ENCODE results near the gene TTC21B. TPM values are rescaled to one million over a fixed set of nuclear protein-coding genes. Genes with fewer than 3 reads are reported as not detected.

TTC21B gene
- polyA plus RNA-seq, 3 donors: 3.1 to 6.7 (median 3.8) TPM

- no peak overlapping the region for H3K4me3 Mint-ChIP-seq
- Histone ChIP-seq H3K9ac (ENCODE audit: insufficient read depth, low read length, poor library complexity, severe bottlenecking) (no peak overlapping the region), H3K36me3 (replicated peaks in 1 of 2; ENCODE audit: control insufficient read depth in 1 of 2, insufficient read depth in 2 of 2, low read length in 2 of 2) (no peaks in the 10 kb centered on the region), H3K79me2 (ENCODE audit: insufficient read depth, low read length) (no peaks in the 10 kb centered on the region), H2AFZ (ENCODE audit: insufficient read depth, low read depth, low read length, poor library complexity, severe bottlenecking) (no peak overlapping the region), H4K20me1 (ENCODE audit: insufficient read depth, low read length) (no peaks in the 10 kb centered on the region), H3K27me3 (ENCODE audit: control insufficient read depth in 2 of 2, insufficient read depth in 2 of 2, low read length in 2 of 2) (no peaks in the 10 kb centered on the region), H3K4me3 (replicated peaks in 1 of 3; ENCODE audit: low read depth in 2 of 3, low read length in 3 of 3) (no peak overlapping the region), H3K27ac (ENCODE audit: low read depth in 1 of 2, low read length in 2 of 2) (no peak overlapping the region), H3K4me1 (ENCODE audit: control insufficient read depth in 1 of 2, insufficient read depth in 2 of 2, low read length in 2 of 2) (no peaks in the 10 kb centered on the region), H3K4me2 (replicated peaks; ENCODE audit: extremely low read depth, low read length, poor library complexity, severe bottlenecking) (no peak overlapping the region), H3K9me3 (replicated peaks in 1 of 2; ENCODE audit: control insufficient read depth in 1 of 2, insufficient read depth in 1 of 2, low read length in 2 of 2) (no peaks in the 10 kb centered on the region)
- no peak for DNase-seq
- no peak for TF ChIP-seq CTCF (IDR thresholded peaks at IDR 0.05)
- intact Hi-C loops (cut with micrococcal nuclease): no loop called here
- H3K27me3 Mint-ChIP-seq (ENCODE audit: low read depth in 3 of 3): peaks cover 0 to 3% (median 2%) of the 10 kb centered on the region in 3 donors
- peaks cover 2 to 14% (median 6%) of the 10 kb centered on the region in 7 donors for H3K9me3 Mint-ChIP-seq
- H3K4me1 Mint-ChIP-seq: no peaks in the 10 kb centered on the region
- no peak overlapping the region for H3K27ac Mint-ChIP-seq
- no CpG with 5 or more reads among the region's 2 CpGs for WGBS (ENCODE audit: insufficient coverage)
- H3K36me3 Mint-ChIP-seq: no peaks in the 10 kb centered on the region
Observed at GRCh38 chr2:165847001-165847400, 106.6 kb downstream of the TTC21B start.

- no peak overlapping the region for H3K27ac Mint-ChIP-seq
- H3K27me3 Mint-ChIP-seq (ENCODE audit: low read depth in 3 of 3): peaks cover 0 to 3% (median 0%) of the 10 kb centered on the region in 3 donors
- Histone ChIP-seq H3K4me3 (replicated peaks in 1 of 3; ENCODE audit: low read depth in 2 of 3, low read length in 3 of 3) (no peak overlapping the region), H3K27ac (ENCODE audit: low read depth in 1 of 2, low read length in 2 of 2) (no peak overlapping the region), H3K9ac (ENCODE audit: insufficient read depth, low read length, poor library complexity, severe bottlenecking) (no peak overlapping the region), H4K20me1 (ENCODE audit: insufficient read depth, low read length) (no peaks in the 10 kb centered on the region), H3K4me1 (ENCODE audit: control insufficient read depth in 1 of 2, insufficient read depth in 2 of 2, low read length in 2 of 2) (no peaks in the 10 kb centered on the region), H3K79me2 (ENCODE audit: insufficient read depth, low read length) (no peaks in the 10 kb centered on the region), H3K4me2 (replicated peaks; ENCODE audit: extremely low read depth, low read length, poor library complexity, severe bottlenecking) (no peak overlapping the region), H3K9me3 (replicated peaks in 1 of 2; ENCODE audit: control insufficient read depth in 1 of 2, insufficient read depth in 1 of 2, low read length in 2 of 2) (no peaks in the 10 kb centered on the region), H2AFZ (ENCODE audit: insufficient read depth, low read depth, low read length, poor library complexity, severe bottlenecking) (no peak overlapping the region), H3K36me3 (replicated peaks in 1 of 2; ENCODE audit: control insufficient read depth in 1 of 2, insufficient read depth in 2 of 2, low read length in 2 of 2) (no peaks in the 10 kb centered on the region), H3K27me3 (ENCODE audit: control insufficient read depth in 2 of 2, insufficient read depth in 2 of 2, low read length in 2 of 2) (no peaks in the 10 kb centered on the region)
- H3K36me3 Mint-ChIP-seq: no peaks in the 10 kb centered on the region
- intact Hi-C loops (cut with micrococcal nuclease): no loop called here
- H3K9me3 Mint-ChIP-seq: peaks cover 0 to 9% (median 4%) of the 10 kb centered on the region in 7 donors
- no peak for DNase-seq
- TF ChIP-seq CTCF (IDR thresholded peaks at IDR 0.05): no peak
- WGBS (ENCODE audit: insufficient coverage): 100% methylated on average over 5 of the region's 7 CpGs
- no peak overlapping the region for H3K4me3 Mint-ChIP-seq
- no peaks in the 10 kb centered on the region for H3K4me1 Mint-ChIP-seq
Observed at GRCh38 chr2:165846056-165846455, 107.5 kb downstream of the TTC21B start.
